Suprapubic skin (tissue), 4 donors: ENCODE measurements around the gene LRIF1.

Source experiments
- CTCF ChIP-seq, 2 donors: fragments of 200-600 bp in 1 of 2; fragments of 450-650 bp in 1 of 2; sonication (generic) in 1 of 2; IDR thresholded peaks; one replicate each; pipeline ENCODE4 v1.5.1; 2016 to 2019; ENCODE audit warnings: antibody characterized with exemption in 2 of 2, mild to moderate bottlenecking in 1 of 2, moderate library complexity in 1 of 2
- EP300 ChIP-seq: sonication (generic); formaldehyde crosslinking; IDR thresholded peaks from one replicate; pipeline ENCODE4 v1.6.1; 2017; ENCODE audit warnings: antibody characterized with exemption
- POLR2AphosphoS5 ChIP-seq, 3 donors: sonication (generic); formaldehyde crosslinking; IDR thresholded peaks; one replicate each; pipeline ENCODE4 v1.6.1; 2017; ENCODE audit warnings: antibody characterized with exemption in 3 of 3

GRCh38 chr1:110963691-110964454 is at the start of gene LRIF1:
- TF ChIP-seq CTCF (IDR thresholded peaks at IDR 0.05) (peak; percentile 39 to 49), EP300 (no peak), POLR2AphosphoS5 (IDR thresholded peaks at IDR 0.05) (peak; percentile 72 to 82 (median 81))
